HG03066 (cell line): ENCODE measurements around the gene PRPH2.
"Not testable (repeated sequence)": the region's sequence is repeated elsewhere in the genome, so short reads cannot be mapped to it uniquely, and the experiment has no call there.

Source experiments
- ATAC-seq: cut with Tn5 transposase; IDR thresholded peaks from one replicate; pipeline ENCODE4 v1.9.1; 2021; ENCODE audit warnings: low read depth; ENCODE audit not compliant: unreplicated experiment

PRPH2 gene

GRCh38 chr6:42704251-42704936 lies 18.0 kb downstream of the PRPH2 start:
- ATAC-seq: no peak

- not testable (repeated sequence) for ATAC-seq
Measured at GRCh38 chr6:42702786-42703185, 19.6 kb downstream of the PRPH2 start.

- ATAC-seq: no peak
Measured at GRCh38 chr6:42702200-42702599, 20.2 kb downstream of the PRPH2 start.

- ATAC-seq: no peak
Measured at GRCh38 chr6:42698217-42698616, 24.2 kb downstream of the PRPH2 start.

GRCh38 chr6:42697268-42697655 lies 25.1 kb downstream of the PRPH2 start:
- no peak for ATAC-seq

GRCh38 chr6:42696526-42697267 lies 25.7 kb downstream of the PRPH2 start:
- ATAC-seq: no peak

- no peak for ATAC-seq
Measured at GRCh38 chr6:42694586-42694985, 27.8 kb downstream of the PRPH2 start.

GRCh38 chr6:42693725-42694323 lies 28.6 kb downstream of the PRPH2 start:
- no peak for ATAC-seq

GRCh38 chr6:42692137-42692911 lies 30.1 kb downstream of the PRPH2 start:
- ATAC-seq: no peak

- no peak for ATAC-seq
Measured at GRCh38 chr6:42690872-42691271, 31.5 kb downstream of the PRPH2 start.

- no peak for ATAC-seq
Measured at GRCh38 chr6:42690151-42690702, 32.2 kb downstream of the PRPH2 start.

GRCh38 chr6:42689371-42689770 lies 33.0 kb downstream of the PRPH2 start:
- ATAC-seq: no peak

- no peak for ATAC-seq
Measured at GRCh38 chr6:42688281-42688680, 34.1 kb downstream of the PRPH2 start.

- no peak for ATAC-seq
Measured at GRCh38 chr6:42679358-42679757, 43.0 kb downstream of the PRPH2 start.

GRCh38 chr6:42674780-42675179 lies 47.6 kb downstream of the PRPH2 start:
- ATAC-seq: no peak

- ATAC-seq: not testable (repeated sequence)
Measured at GRCh38 chr6:42674368-42674767, 48.0 kb downstream of the PRPH2 start.

- no peak for ATAC-seq
Measured at GRCh38 chr6:42664718-42665117, 57.7 kb downstream of the PRPH2 start.

GRCh38 chr6:42661540-42662153 lies 60.8 kb downstream of the PRPH2 start:
- no peak for ATAC-seq

- ATAC-seq: no peak
Measured at GRCh38 chr6:42659806-42660205, 62.6 kb downstream of the PRPH2 start.

GRCh38 chr6:42653851-42654250 lies 68.5 kb downstream of the PRPH2 start:
- ATAC-seq: no peak
